Left ventricle myocardium inferior (tissue), 1 donor: ENCODE results near the gene MYH15. TPM values are rescaled to one million over a fixed set of nuclear protein-coding genes. Genes with fewer than 3 reads are reported as not detected.
A peak's percentile ranks its signal among the peaks of the same experiment; 100 is the strongest.

Source experiments
- DNase-seq: peaks from one replicate; pipeline ENCODE4 v3.0.0-alpha.2; 2020
- H3K27ac ChIP-seq: fragments of 200-600 bp; replicated peaks from 2 replicates; pipeline ENCODE4 v1.8.0; 2021
- H3K27me3 ChIP-seq: fragments of 200-600 bp; 2 replicates; pipeline ENCODE4 v1.8.0; 2021; ENCODE audit warnings: low read depth
- H3K36me3 ChIP-seq: fragments of 200-600 bp; 2 replicates; pipeline ENCODE4 v1.8.0; 2021
- H3K4me1 ChIP-seq: fragments of 200-600 bp; 2 replicates; pipeline ENCODE4 v1.8.0; 2021
- H3K4me3 ChIP-seq: fragments of 200-600 bp; 2 replicates; pipeline ENCODE4 v1.8.0; 2021; ENCODE audit warnings: mild to moderate bottlenecking, moderate library complexity
- H3K9me3 ChIP-seq: fragments of 200-600 bp; replicated peaks from 2 replicates; pipeline ENCODE4 v1.8.0; 2021
- intact Hi-C: fragments of 100-400 bp; cut with micrococcal nuclease; formaldehyde crosslinking; loops from one replicate; pipeline ENCODE4 v1.11.0; 2022
- total RNA-seq: library from RNA; stranded (reverse); fragmentation: NEBNext Ultra II Directional; extraction: Animal tissue kit (Norgen Biotek cat#: 25700); gene quantifications from one replicate; pipeline ENCODE4 v1.2.1, GENCODE V29; 2021
- TF ChIP-seq, protein P1 (sequence below): fragments of 200-600 bp; IDR thresholded peaks from 2 replicates; pipeline ENCODE4 v1.8.0; 2021; ENCODE audit warnings: antibody characterized with exemption, mild to moderate bottlenecking, borderline replicate concordance
- donor health status: DM: no; HTN: yes; CAD: no; lungs with severe emphysema.

Gene MYH15
- total RNA-seq, 1 donor from 2014 or later, result 0.22 TPM

- Histone ChIP-seq H3K36me3 (no peaks in the 10 kb centered on the region), H3K27me3 (no peaks in the 10 kb centered on the region), H3K4me3 (no peak overlapping the region), H3K4me1 (no peaks in the 10 kb centered on the region), H3K9me3 (no peaks in the 10 kb centered on the region), H3K27ac (no peak overlapping the region)
- TF ChIP-seq, protein P1, sequence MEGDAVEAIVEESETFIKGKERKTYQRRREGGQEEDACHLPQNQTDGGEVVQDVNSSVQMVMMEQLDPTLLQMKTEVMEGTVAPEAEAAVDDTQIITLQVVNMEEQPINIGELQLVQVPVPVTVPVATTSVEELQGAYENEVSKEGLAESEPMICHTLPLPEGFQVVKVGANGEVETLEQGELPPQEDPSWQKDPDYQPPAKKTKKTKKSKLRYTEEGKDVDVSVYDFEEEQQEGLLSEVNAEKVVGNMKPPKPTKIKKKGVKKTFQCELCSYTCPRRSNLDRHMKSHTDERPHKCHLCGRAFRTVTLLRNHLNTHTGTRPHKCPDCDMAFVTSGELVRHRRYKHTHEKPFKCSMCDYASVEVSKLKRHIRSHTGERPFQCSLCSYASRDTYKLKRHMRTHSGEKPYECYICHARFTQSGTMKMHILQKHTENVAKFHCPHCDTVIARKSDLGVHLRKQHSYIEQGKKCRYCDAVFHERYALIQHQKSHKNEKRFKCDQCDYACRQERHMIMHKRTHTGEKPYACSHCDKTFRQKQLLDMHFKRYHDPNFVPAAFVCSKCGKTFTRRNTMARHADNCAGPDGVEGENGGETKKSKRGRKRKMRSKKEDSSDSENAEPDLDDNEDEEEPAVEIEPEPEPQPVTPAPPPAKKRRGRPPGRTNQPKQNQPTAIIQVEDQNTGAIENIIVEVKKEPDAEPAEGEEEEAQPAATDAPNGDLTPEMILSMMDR, result peak; percentile 47
- peak; percentile 17 for DNase-seq
- intact Hi-C loops, result no loop called here
Measured at GRCh38 chr3:108493862-108494261, 16.5 kb downstream of the MYH15 start.

DNA sequence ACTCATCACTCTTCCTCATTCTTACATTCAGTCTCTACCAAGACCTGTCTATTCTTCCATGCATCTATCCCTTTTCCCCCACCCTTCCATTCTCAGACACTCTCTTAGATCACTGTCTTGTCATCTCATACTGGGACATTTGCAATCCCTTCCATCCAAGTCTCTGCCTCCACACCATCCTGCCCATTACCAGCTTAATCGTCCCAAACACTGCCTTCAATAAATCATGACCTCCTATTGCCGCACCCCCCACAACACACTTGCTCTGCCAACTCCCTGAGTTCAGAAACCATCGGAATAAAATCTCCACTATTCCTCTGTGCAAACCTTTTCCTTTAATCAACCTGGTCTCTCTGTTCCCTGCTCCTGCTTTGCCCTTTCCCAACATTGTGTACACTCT is 18.9 kb downstream of the MYH15 start:
- DNase-seq, result no peak
- Histone ChIP-seq H3K36me3 (no peaks in the 10 kb centered on the region), H3K27me3 (no peaks in the 10 kb centered on the region), H3K9me3 (no peaks in the 10 kb centered on the region), H3K27ac (no peak overlapping the region), H3K4me1 (no peaks in the 10 kb centered on the region), H3K4me3 (no peak overlapping the region)
- TF ChIP-seq, protein P1, result no peak
- intact Hi-C loops, result loop anchor here (2.0 kb wide), 1 partner anchor 61 kb away; no protein-coding TSS in a partner anchor

GRCh38 chr3:108489776-108490175 is 20.6 kb downstream of the MYH15 start:
- Histone ChIP-seq H3K27ac (no peak overlapping the region), H3K9me3 (no peaks in the 10 kb centered on the region), H3K36me3 (no peaks in the 10 kb centered on the region), H3K27me3 (no peaks in the 10 kb centered on the region), H3K4me1 (no peaks in the 10 kb centered on the region), H3K4me3 (no peak overlapping the region)
- intact Hi-C loops, result loop anchor here (2.0 kb wide), 1 partner anchor 63 kb away; no protein-coding TSS in a partner anchor
- DNase-seq, result no peak
- TF ChIP-seq, protein P1, result peak; percentile 84

GRCh38 chr3:108488631-108489030 is 21.8 kb downstream of the MYH15 start:
- H3K27me3 ChIP-seq, result no peaks in the 10 kb centered on the region
- no peaks in the 10 kb centered on the region for H3K36me3 ChIP-seq
- intact Hi-C loops, result no loop called here
- no peaks in the 10 kb centered on the region for H3K9me3 ChIP-seq
- H3K4me1 ChIP-seq, result no peaks in the 10 kb centered on the region
- DNase-seq, result no peak
- TF ChIP-seq, protein P1, result no peak
- H3K4me3 ChIP-seq, result no peak overlapping the region
- no peak overlapping the region for H3K27ac ChIP-seq

DNA sequence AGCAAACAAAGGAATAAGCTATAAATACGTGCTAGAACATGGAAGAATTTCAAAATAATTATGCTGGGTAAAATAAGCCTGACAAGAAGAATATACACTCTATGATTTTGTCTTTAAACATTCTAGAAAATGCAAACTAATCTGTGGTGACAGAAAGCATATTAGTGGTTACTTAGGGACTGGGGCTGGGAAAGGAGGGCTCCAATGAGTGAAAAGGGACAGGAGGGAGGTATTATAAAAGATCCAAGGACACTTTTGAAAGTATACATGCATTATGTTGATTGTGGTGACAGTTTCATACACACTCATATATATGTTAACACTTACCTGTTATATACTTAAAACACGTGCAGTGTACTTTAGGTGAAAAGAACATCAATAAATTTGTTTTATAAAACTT is 23.0 kb downstream of the MYH15 start:
- no peak overlapping the region for H3K4me3 ChIP-seq
- H3K36me3 ChIP-seq, result no peaks in the 10 kb centered on the region

More for the DNA sequence above, 23.0 kb downstream of the MYH15 start:
- no peaks in the 10 kb centered on the region for H3K9me3 ChIP-seq
- DNase-seq, result no peak
- intact Hi-C loops, result no loop called here
- H3K27ac ChIP-seq, result no peak overlapping the region
- H3K27me3 ChIP-seq, result no peaks in the 10 kb centered on the region
- no peaks in the 10 kb centered on the region for H3K4me1 ChIP-seq
- TF ChIP-seq, protein P1, result no peak
